Cardiac septum (tissue), 1 donor: ENCODE measurements around the gene SYTL2. TPM values are rescaled to one million over a fixed set of nuclear protein-coding genes. Genes with fewer than 3 reads are reported as not detected.
"Not testable (repeated sequence)": the region's sequence is repeated elsewhere in the genome, so short reads cannot be mapped to it uniquely, and the experiment has no call there.

ENCODE experiments used
- DNase-seq: peaks from one replicate; pipeline ENCODE4 v3.0.0-alpha.2; 2020; ENCODE audit warnings: low spot score
- intact Hi-C: fragments of 100-400 bp; cut with DNase I; formaldehyde crosslinking; loops from one replicate; pipeline ENCODE4 v1.14.0; 2022
- long read RNA-seq: library from polyadenylated mRNA; unstranded; transcript quantifications from one replicate; pipeline ENCODE4 v2.0.0, GENCODE V29; 2021
- total RNA-seq: library from RNA; stranded (reverse); fragmentation: NEBNext Ultra II Directional; extraction: Animal tissue kit (Norgen Biotek cat#: 25700); gene quantifications from one replicate; pipeline ENCODE4 v1.2.1, GENCODE V29; 2021
- donor health status: DM: no; HTN: no; CAD: no.

Gene SYTL2
- total RNA-seq, result 14.2 TPM
- long read RNA-seq, partial matches to known transcripts, result 7 of 14 reads
- long read RNA-seq, other reads (novel, unspliced or antisense), result 5 of 14 reads

- intact Hi-C loops, result no loop called here
- peak; percentile 87 for DNase-seq
Observed at GRCh38 chr11:85810871-85811611, at the start of gene SYTL2. SYTL2 (minus strand) TSS chr11:85811141; CDS start chr11:85757725, 53,416 bp downstream.

- intact Hi-C loops, result loop anchor here (5.0 to 10.0 kb wide), 6 partner anchors 83 to 965 kb away; partner anchors contain the start of genes HIKESHI and PICALM
- DNase-seq, result not testable (repeated sequence)
Observed at GRCh38 chr11:85859541-85859940, 48.6 kb upstream of the SYTL2 start.

- intact Hi-C loops, result loop anchor here (5.0 to 10.0 kb wide), 6 partner anchors 85 to 968 kb away; partner anchors contain the start of genes HIKESHI and PICALM
- DNase-seq, result no peak
Observed at GRCh38 chr11:85857098-85857497, 46.2 kb upstream of the SYTL2 start.

GRCh38 chr11:85855341-85855656 is 44.4 kb upstream of the SYTL2 start, which contains the start of gene CCDC83:
CCDC83 (plus strand) TSS chr11:85855383; CDS start chr11:85865124, 9,741 bp downstream.
- intact Hi-C loops, result loop anchor here (5.0 to 10.0 kb wide), 6 partner anchors 87 to 970 kb away; partner anchors contain the start of genes HIKESHI and PICALM
- DNase-seq, result no peak

GRCh38 chr11:85854557-85855340 is 43.8 kb upstream of the SYTL2 start:
- peak; percentile 96 for DNase-seq
- intact Hi-C loops, result loop anchor here (5.0 to 10.0 kb wide), 6 partner anchors 88 to 970 kb away; partner anchors contain the start of genes HIKESHI and PICALM

GRCh38 chr11:85854212-85854556 is 43.2 kb upstream of the SYTL2 start:
- no peak for DNase-seq
- intact Hi-C loops, result loop anchor here (10.0 kb wide), 2 partner anchors 211 to 971 kb away; partner anchors contain the start of gene PICALM

- not testable (repeated sequence) for DNase-seq
- intact Hi-C loops, result loop anchor here (10.0 kb wide), 2 partner anchors 211 to 971 kb away; partner anchors contain the start of gene PICALM
Observed at GRCh38 chr11:85853541-85853940, 42.6 kb upstream of the SYTL2 start.

- not testable (repeated sequence) for DNase-seq
- intact Hi-C loops, result loop anchor here (10.0 kb wide), 2 partner anchors 212 to 972 kb away; partner anchors contain the start of gene PICALM
Observed at GRCh38 chr11:85852754-85853153, 41.8 kb upstream of the SYTL2 start.

- no peak for DNase-seq
- intact Hi-C loops, result no loop called here
Observed at GRCh38 chr11:85848556-85848955, 37.6 kb upstream of the SYTL2 start.

GRCh38 chr11:85848006-85848405 is 37.1 kb upstream of the SYTL2 start:
- DNase-seq, result no peak

GRCh38 chr11:85847436-85847835 is 36.5 kb upstream of the SYTL2 start:
- no peak for DNase-seq
- intact Hi-C loops, result no loop called here

More at GRCh38 chr11:85848006-85848405, 37.1 kb upstream of the SYTL2 start:
- intact Hi-C loops, result no loop called here

GRCh38 chr11:85845124-85845631 is 34.2 kb upstream of the SYTL2 start:
- no peak for DNase-seq
- intact Hi-C loops, result no loop called here

GRCh38 chr11:85844439-85845123 is 33.6 kb upstream of the SYTL2 start:
- intact Hi-C loops, result no loop called here
- DNase-seq, result no peak

GRCh38 chr11:85843929-85844328 is 33.0 kb upstream of the SYTL2 start:
- intact Hi-C loops, result no loop called here
- DNase-seq, result no peak

- DNase-seq, intact Hi-C loops: not testable (repeated sequence)
Observed at GRCh38 chr11:85840932-85841331, 30.0 kb upstream of the SYTL2 start.

GRCh38 chr11:85835729-85836128 is 24.8 kb upstream of the SYTL2 start:
- DNase-seq, result no peak

GRCh38 chr11:85835263-85835662 is 24.3 kb upstream of the SYTL2 start:
- no peak for DNase-seq
- intact Hi-C loops, result no loop called here

More at GRCh38 chr11:85835729-85836128, 24.8 kb upstream of the SYTL2 start:
- intact Hi-C loops, result no loop called here

GRCh38 chr11:85831050-85831449 is 20.1 kb upstream of the SYTL2 start:
- no peak for DNase-seq
- intact Hi-C loops, result no loop called here

- intact Hi-C loops, result loop anchor here (10.0 kb wide), 1 partner anchor 134 kb away; no protein-coding TSS in a partner anchor
- no peak for DNase-seq
Observed at GRCh38 chr11:85829172-85829571, 18.2 kb upstream of the SYTL2 start.
